Measurements from ENCODE around the gene FUNDC2.

FUNDC2 gene

GRCh38 chrX:155046129-155046810 is 19.6 kb downstream of the FUNDC2 start:
- Histone ChIP-seq H3K27me3 (ENCODE audit: insufficient read depth, low read length, poor library complexity) (no peaks in the 10 kb centered on the region), H2BK5ac (ENCODE audit: low read length) (no peak overlapping the region), H3K18ac (ENCODE audit: low read length) (no peak overlapping the region), H3K9ac (ENCODE audit: low read length) (no peak overlapping the region), H2BK15ac (replicated peaks; ENCODE audit: low read depth) (no peak overlapping the region), H4K5ac (ENCODE audit: low read length) (no peak overlapping the region), H3K36me3 (ENCODE audit: control insufficient read depth, insufficient read depth, low read length) (no peaks in the 10 kb centered on the region), H3K79me2 (ENCODE audit: control insufficient read depth, insufficient read depth, low read length) (no peaks in the 10 kb centered on the region), H4K8ac (ENCODE audit: low read depth, low read length) (no peak overlapping the region), H3K23ac (ENCODE audit: low read length) (no peak overlapping the region), H3K27ac (ENCODE audit: low read depth, low read length) (no peak overlapping the region), H3K4me3 (ENCODE audit: low read length) (no peak overlapping the region), H2BK120ac (ENCODE audit: low read depth, low read length) (no peak overlapping the region), H2AK5ac (ENCODE audit: low read length) (no peak overlapping the region), H3K56ac (ENCODE audit: low read length) (no peak overlapping the region), H3K4me2 (ENCODE audit: low read length) (no peak overlapping the region), H3K4ac (ENCODE audit: low read depth, low read length) (no peak overlapping the region), H3K4me1 (ENCODE audit: control insufficient read depth, low read depth, low read length) (no peaks in the 10 kb centered on the region), H3K79me1 (ENCODE audit: low read length) (no peaks in the 10 kb centered on the region)
- no peak for DNase-seq
- WGBS (ENCODE audit: extremely low coverage, insufficient coverage, low lambda C conversion rate) = no CpG with 5 or more reads among the region's 6 CpGs

- WGBS (ENCODE audit: extremely low coverage, insufficient coverage, low lambda C conversion rate) = no CpG with 5 or more reads among the region's 5 CpGs
- no peak overlapping the region for H2BK15ac ChIP-seq (replicated peaks; ENCODE audit: low read depth)
- H2BK120ac ChIP-seq (ENCODE audit: low read depth, low read length) = no peak overlapping the region
- H3K18ac ChIP-seq (ENCODE audit: low read length) = no peak overlapping the region
- H3K79me2 ChIP-seq (ENCODE audit: control insufficient read depth, insufficient read depth, low read length) = no peaks in the 10 kb centered on the region
- no peak overlapping the region for H3K9ac ChIP-seq (ENCODE audit: low read length)
- no peaks in the 10 kb centered on the region for H3K79me1 ChIP-seq (ENCODE audit: low read length)
- H3K27ac ChIP-seq (ENCODE audit: low read depth, low read length) = no peak overlapping the region
- no peak overlapping the region for H2AK5ac ChIP-seq (ENCODE audit: low read length)
- no peak overlapping the region for H3K4me2 ChIP-seq (ENCODE audit: low read length)
- no peak overlapping the region for H3K4me3 ChIP-seq (ENCODE audit: low read length)
- H3K27me3 ChIP-seq (ENCODE audit: insufficient read depth, low read length, poor library complexity) = no peaks in the 10 kb centered on the region
- no peaks in the 10 kb centered on the region for H3K36me3 ChIP-seq (ENCODE audit: control insufficient read depth, insufficient read depth, low read length)
- no peak overlapping the region for H4K5ac ChIP-seq (ENCODE audit: low read length)
- H3K4ac ChIP-seq (ENCODE audit: low read depth, low read length) = no peak overlapping the region
- H3K56ac ChIP-seq (ENCODE audit: low read length) = no peak overlapping the region
- no peak overlapping the region for H2BK5ac ChIP-seq (ENCODE audit: low read length)
- no peaks in the 10 kb centered on the region for H3K4me1 ChIP-seq (ENCODE audit: control insufficient read depth, low read depth, low read length)
- DNase-seq = no peak
- H3K23ac ChIP-seq (ENCODE audit: low read length) = no peak overlapping the region
- no peak overlapping the region for H4K8ac ChIP-seq (ENCODE audit: low read depth, low read length)
Measured at GRCh38 chrX:155046811-155047528, 20.3 kb downstream of the FUNDC2 start.

- no CpG with 5 or more reads among the region's 9 CpGs for WGBS (ENCODE audit: extremely low coverage, insufficient coverage, low lambda C conversion rate)
Measured at GRCh38 chrX:155048977-155049619, 22.5 kb downstream of the FUNDC2 start.

GRCh38 chrX:155052738-155053498 is 26.3 kb downstream of the FUNDC2 start:
- no peaks in the 10 kb centered on the region for H3K4me1 ChIP-seq (ENCODE audit: control insufficient read depth, low read depth, low read length)
- no peak overlapping the region for H2BK5ac ChIP-seq (ENCODE audit: low read length)
- H3K4me3 ChIP-seq (ENCODE audit: low read length) = no peak overlapping the region
- H2BK120ac ChIP-seq (ENCODE audit: low read depth, low read length) = no peak overlapping the region
- no peaks in the 10 kb centered on the region for H3K79me2 ChIP-seq (ENCODE audit: control insufficient read depth, insufficient read depth, low read length)
- no peak overlapping the region for H3K4ac ChIP-seq (ENCODE audit: low read depth, low read length)
- no peak overlapping the region for H3K9ac ChIP-seq (ENCODE audit: low read length)
- no peak overlapping the region for H3K23ac ChIP-seq (ENCODE audit: low read length)
- H3K18ac ChIP-seq (ENCODE audit: low read length) = no peak overlapping the region
- H4K5ac ChIP-seq (ENCODE audit: low read length) = no peak overlapping the region
- H3K56ac ChIP-seq (ENCODE audit: low read length) = no peak overlapping the region
- no peaks in the 10 kb centered on the region for H3K36me3 ChIP-seq (ENCODE audit: control insufficient read depth, insufficient read depth, low read length)
- no peak overlapping the region for H2AK5ac ChIP-seq (ENCODE audit: low read length)
- H3K4me2 ChIP-seq (ENCODE audit: low read length) = no peak overlapping the region
- no peak for DNase-seq
- no peaks in the 10 kb centered on the region for H3K27me3 ChIP-seq (ENCODE audit: insufficient read depth, low read length, poor library complexity)
- no peak overlapping the region for H4K8ac ChIP-seq (ENCODE audit: low read depth, low read length)
- no peak overlapping the region for H3K27ac ChIP-seq (ENCODE audit: low read depth, low read length)
- H3K79me1 ChIP-seq (ENCODE audit: low read length) = no peaks in the 10 kb centered on the region
- H2BK15ac ChIP-seq (replicated peaks; ENCODE audit: low read depth) = no peak overlapping the region
- no CpG with 5 or more reads among the region's 5 CpGs for WGBS (ENCODE audit: extremely low coverage, insufficient coverage, low lambda C conversion rate)

More at GRCh38 chrX:155048977-155049619, 22.5 kb downstream of the FUNDC2 start:
- Histone ChIP-seq H3K79me1 (ENCODE audit: low read length) (no peaks in the 10 kb centered on the region), H3K23ac (ENCODE audit: low read length) (no peak overlapping the region), H3K36me3 (ENCODE audit: control insufficient read depth, insufficient read depth, low read length) (no peaks in the 10 kb centered on the region), H3K4me3 (ENCODE audit: low read length) (no peak overlapping the region), H3K4me1 (ENCODE audit: control insufficient read depth, low read depth, low read length) (no peaks in the 10 kb centered on the region), H3K56ac (ENCODE audit: low read length) (no peak overlapping the region), H3K9ac (ENCODE audit: low read length) (no peak overlapping the region), H4K8ac (ENCODE audit: low read depth, low read length) (no peak overlapping the region), H3K4ac (ENCODE audit: low read depth, low read length) (no peak overlapping the region), H2BK5ac (ENCODE audit: low read length) (no peak overlapping the region), H3K27ac (ENCODE audit: low read depth, low read length) (no peak overlapping the region), H4K5ac (ENCODE audit: low read length) (no peak overlapping the region), H3K4me2 (ENCODE audit: low read length) (no peak overlapping the region), H3K18ac (ENCODE audit: low read length) (no peak overlapping the region), H2BK120ac (ENCODE audit: low read depth, low read length) (no peak overlapping the region), H3K27me3 (ENCODE audit: insufficient read depth, low read length, poor library complexity) (no peaks in the 10 kb centered on the region), H2AK5ac (ENCODE audit: low read length) (no peak overlapping the region), H2BK15ac (replicated peaks; ENCODE audit: low read depth) (no peak overlapping the region), H3K79me2 (ENCODE audit: control insufficient read depth, insufficient read depth, low read length) (no peaks in the 10 kb centered on the region)
- DNase-seq = peak; percentile 78

- no peak overlapping the region for H3K4me2 ChIP-seq (ENCODE audit: low read length)
Measured at GRCh38 chrX:155053656-155054055, 27.0 kb downstream of the FUNDC2 start.

More at GRCh38 chrX:155053656-155054055, 27.0 kb downstream of the FUNDC2 start:
- Histone ChIP-seq H3K36me3 (ENCODE audit: control insufficient read depth, insufficient read depth, low read length) (no peaks in the 10 kb centered on the region), H3K27ac (ENCODE audit: low read depth, low read length) (no peak overlapping the region), H2BK5ac (ENCODE audit: low read length) (no peak overlapping the region), H3K79me2 (ENCODE audit: control insufficient read depth, insufficient read depth, low read length) (no peaks in the 10 kb centered on the region), H3K18ac (ENCODE audit: low read length) (no peak overlapping the region), H3K27me3 (ENCODE audit: insufficient read depth, low read length, poor library complexity) (no peaks in the 10 kb centered on the region), H3K4ac (ENCODE audit: low read depth, low read length) (no peak overlapping the region), H4K5ac (ENCODE audit: low read length) (no peak overlapping the region), H3K23ac (ENCODE audit: low read length) (no peak overlapping the region), H3K4me3 (ENCODE audit: low read length) (no peak overlapping the region), H3K4me1 (ENCODE audit: control insufficient read depth, low read depth, low read length) (no peaks in the 10 kb centered on the region), H4K8ac (ENCODE audit: low read depth, low read length) (no peak overlapping the region), H2BK15ac (replicated peaks; ENCODE audit: low read depth) (no peak overlapping the region), H3K79me1 (ENCODE audit: low read length) (no peaks in the 10 kb centered on the region), H3K9ac (ENCODE audit: low read length) (no peak overlapping the region), H3K56ac (ENCODE audit: low read length) (no peak overlapping the region), H2AK5ac (ENCODE audit: low read length) (no peak overlapping the region), H2BK120ac (ENCODE audit: low read depth, low read length) (no peak overlapping the region)
- WGBS (ENCODE audit: extremely low coverage, insufficient coverage, low lambda C conversion rate) = no CpG with 5 or more reads among the region's 3 CpGs
- DNase-seq = no peak

All from mesendoderm (in vitro differentiated cells).